HEK293 (cell line): ENCODE measurements around the gene ERMP1.

Source experiments
- CTCF ChIA-PET: fragments of 350-600 bp; formaldehyde crosslinking; extraction: SDS; loops from one replicate; lab custom pipeline; 2021; ENCODE audit warnings: antibody characterized with exemption; lab: Yijun Ruan, JAX
- POLR2A ChIA-PET: fragments of 300-600 bp; formaldehyde crosslinking; extraction: SDS; loops from one replicate; lab custom pipeline; 2020; ENCODE audit warnings: antibody characterized with exemption, inconsistent platforms; lab: Yijun Ruan, JAX
- H3K27ac ChIP-seq: fragments of 200-500 bp; sonication (Bioruptor generic); 2 replicates; pipeline ENCODE4 v1.5.1; 2014; ENCODE audit warnings: low read depth, low read length, control low read depth, inconsistent platforms; ENCODE audit errors: extremely low read depth
- H3K36me3 ChIP-seq, 2 experiments: fragments of 200-500 bp in 1 of 2; sonication (Bioruptor generic) in 1 of 2; 1 replicate in 1 of 2; 2 replicates in 1 of 2; pipeline ENCODE4 v1.5.1; 2014 to 2017; ENCODE audit warnings: inconsistent platforms in 2 of 2, low read length in 2 of 2; ENCODE audit not compliant: control insufficient read depth in 2 of 2, insufficient read depth in 1 of 2
- H3K4me1 ChIP-seq: fragments of 200-500 bp; sonication (Bioruptor generic); 2 replicates; pipeline ENCODE4 v1.5.1; 2014; ENCODE audit warnings: mild to moderate bottlenecking, low read length, inconsistent platforms; ENCODE audit not compliant: control insufficient read depth, insufficient read depth
- H3K4me3 ChIP-seq: 2 replicates; pipeline ENCODE4 v1.5.1; 2011; ENCODE audit warnings: low read depth, mild to moderate bottlenecking, control low read depth, low read length, moderate library complexity
- H3K9me3 ChIP-seq: fragments of 200-500 bp; sonication (Bioruptor generic); 2 replicates; pipeline ENCODE4 v1.5.1; 2014; ENCODE audit warnings: low read depth, low read length, inconsistent platforms; ENCODE audit not compliant: control insufficient read depth, insufficient read depth
- BCL11A ChIP-seq: fragments of 450-650 bp; formaldehyde crosslinking; IDR thresholded peaks from 2 replicates; pipeline ENCODE4 v1.5.1; 2016; ENCODE audit warnings: low read depth, missing biosample characterization, missing genetic modification characterization
- BCL11B ChIP-seq: fragments of 450-650 bp; formaldehyde crosslinking; IDR thresholded peaks from 2 replicates; pipeline ENCODE4 v1.5.1; 2016; ENCODE audit warnings: low read depth, missing biosample characterization, missing genetic modification characterization
- GLIS1 ChIP-seq: fragments of 450-650 bp; formaldehyde crosslinking; IDR thresholded peaks from 2 replicates; pipeline ENCODE4 v1.5.1; 2016; ENCODE audit warnings: missing biosample characterization, missing genetic modification characterization
- KLF17 ChIP-seq: fragments of 450-650 bp; formaldehyde crosslinking; IDR thresholded peaks from 2 replicates; pipeline ENCODE4 v1.5.1; 2016; ENCODE audit warnings: missing biosample characterization, missing genetic modification characterization
- TSHZ1 ChIP-seq: fragments of 450-650 bp; formaldehyde crosslinking; IDR thresholded peaks from 2 replicates; pipeline ENCODE4 v1.5.1; 2016; ENCODE audit warnings: missing biosample characterization, missing genetic modification characterization, borderline replicate concordance
- ZFP37 ChIP-seq: fragments of 450-650 bp; formaldehyde crosslinking; IDR thresholded peaks from 2 replicates; pipeline ENCODE4 v1.5.1; 2016; ENCODE audit warnings: missing biosample characterization, missing genetic modification characterization
- ZNF169 ChIP-seq: fragments of 450-650 bp; formaldehyde crosslinking; IDR thresholded peaks from 2 replicates; pipeline ENCODE4 v1.5.1; 2016; ENCODE audit warnings: missing biosample characterization, missing genetic modification characterization
- ZNF174 ChIP-seq: fragments of 450-650 bp; formaldehyde crosslinking; IDR thresholded peaks from 2 replicates; pipeline ENCODE4 v1.5.0; 2017; ENCODE audit warnings: missing biosample characterization, mild to moderate bottlenecking, missing genetic modification characterization
- ZNF26 ChIP-seq: fragments of 450-650 bp; formaldehyde crosslinking; IDR thresholded peaks from 2 replicates; pipeline ENCODE4 v1.5.1; 2016; ENCODE audit warnings: missing biosample characterization, missing genetic modification characterization
- ZNF362 ChIP-seq: fragments of 450-650 bp; formaldehyde crosslinking; IDR thresholded peaks from 2 replicates; pipeline ENCODE4 v1.5.1; 2016; ENCODE audit warnings: missing biosample characterization, missing genetic modification characterization
- ZNF501 ChIP-seq: fragments of 450-650 bp; formaldehyde crosslinking; IDR thresholded peaks from 2 replicates; pipeline ENCODE4 v1.5.1; 2016; ENCODE audit warnings: missing biosample characterization, missing genetic modification characterization
- ZNF558 ChIP-seq: fragments of 450-650 bp; formaldehyde crosslinking; IDR thresholded peaks from 2 replicates; pipeline ENCODE4 v1.5.1; 2016; ENCODE audit warnings: missing biosample characterization, missing genetic modification characterization
- ZNF560 ChIP-seq: fragments of 450-650 bp; formaldehyde crosslinking; IDR thresholded peaks from 2 replicates; pipeline ENCODE4 v1.5.1; 2017; ENCODE audit warnings: missing biosample characterization, missing genetic modification characterization, borderline replicate concordance
- ZNF670 ChIP-seq: fragments of 450-650 bp; formaldehyde crosslinking; IDR thresholded peaks from 2 replicates; pipeline ENCODE4 v1.5.1; 2016; ENCODE audit warnings: missing biosample characterization, missing genetic modification characterization, low read depth
- TF ChIP-seq, protein P1 (sequence below): fragments of 450-650 bp; formaldehyde crosslinking; IDR thresholded peaks from 2 replicates; pipeline ENCODE4; 2016; ENCODE audit warnings: missing biosample characterization, missing genetic modification characterization
- TF ChIP-seq, protein P2 (sequence below): fragments of 450-650 bp; formaldehyde crosslinking; conservative IDR thresholded peaks from 2 replicates; pipeline ENCODE4 v1.5.1; 2016; ENCODE audit warnings: low read depth, missing biosample characterization, missing genetic modification characterization
- TF ChIP-seq, protein P3 (sequence below): sonication (generic); formaldehyde crosslinking; IDR thresholded peaks from 2 replicates; pipeline ENCODE4 v1.8.1; 2022; ENCODE audit warnings: mild to moderate bottlenecking, moderate library complexity, missing genetic modification reagents

Gene ERMP1

GRCh38 chr9:5749306-5749705 is 83.6 kb downstream of the ERMP1 start (continued):
- TF ChIP-seq, protein P1, sequence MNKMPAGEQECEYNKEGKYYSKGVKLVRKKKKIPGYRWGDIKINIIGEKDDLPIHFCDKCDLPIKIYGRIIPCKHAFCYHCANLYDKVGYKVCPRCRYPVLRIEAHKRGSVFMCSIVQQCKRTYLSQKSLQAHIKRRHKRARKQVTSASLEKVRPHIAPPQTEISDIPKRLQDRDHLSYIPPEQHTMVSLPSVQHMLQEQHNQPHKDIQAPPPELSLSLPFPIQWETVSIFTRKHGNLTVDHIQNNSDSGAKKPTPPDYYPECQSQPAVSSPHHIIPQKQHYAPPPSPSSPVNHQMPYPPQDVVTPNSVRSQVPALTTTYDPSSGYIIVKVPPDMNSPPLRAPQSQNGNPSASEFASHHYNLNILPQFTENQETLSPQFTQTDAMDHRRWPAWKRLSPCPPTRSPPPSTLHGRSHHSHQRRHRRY (tag by site-specific recombination) = no peak
- TF ChIP-seq KLF17 (tag by site-specific recombination) = no peak
- TF ChIP-seq, protein P2, sequence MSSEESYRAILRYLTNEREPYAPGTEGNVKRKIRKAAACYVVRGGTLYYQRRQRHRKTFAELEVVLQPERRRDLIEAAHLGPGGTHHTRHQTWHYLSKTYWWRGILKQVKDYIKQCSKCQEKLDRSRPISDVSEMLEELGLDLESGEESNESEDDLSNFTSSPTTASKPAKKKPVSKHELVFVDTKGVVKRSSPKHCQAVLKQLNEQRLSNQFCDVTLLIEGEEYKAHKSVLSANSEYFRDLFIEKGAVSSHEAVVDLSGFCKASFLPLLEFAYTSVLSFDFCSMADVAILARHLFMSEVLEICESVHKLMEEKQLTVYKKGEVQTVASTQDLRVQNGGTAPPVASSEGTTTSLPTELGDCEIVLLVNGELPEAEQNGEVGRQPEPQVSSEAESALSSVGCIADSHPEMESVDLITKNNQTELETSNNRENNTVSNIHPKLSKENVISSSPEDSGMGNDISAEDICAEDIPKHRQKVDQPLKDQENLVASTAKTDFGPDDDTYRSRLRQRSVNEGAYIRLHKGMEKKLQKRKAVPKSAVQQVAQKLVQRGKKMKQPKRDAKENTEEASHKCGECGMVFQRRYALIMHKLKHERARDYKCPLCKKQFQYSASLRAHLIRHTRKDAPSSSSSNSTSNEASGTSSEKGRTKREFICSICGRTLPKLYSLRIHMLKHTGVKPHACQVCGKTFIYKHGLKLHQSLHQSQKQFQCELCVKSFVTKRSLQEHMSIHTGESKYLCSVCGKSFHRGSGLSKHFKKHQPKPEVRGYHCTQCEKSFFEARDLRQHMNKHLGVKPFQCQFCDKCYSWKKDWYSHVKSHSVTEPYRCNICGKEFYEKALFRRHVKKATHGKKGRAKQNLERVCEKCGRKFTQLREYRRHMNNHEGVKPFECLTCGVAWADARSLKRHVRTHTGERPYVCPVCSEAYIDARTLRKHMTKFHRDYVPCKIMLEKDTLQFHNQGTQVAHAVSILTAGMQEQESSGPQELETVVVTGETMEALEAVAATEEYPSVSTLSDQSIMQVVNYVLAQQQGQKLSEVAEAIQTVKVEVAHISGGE (tag by site-specific recombination) = no peak
- no peak for TF ChIP-seq ZNF560 (tag by site-specific recombination)

- POLR2A ChIA-PET = no interaction called here
- TF ChIP-seq, protein P2 (tag by site-specific recombination) = no peak
- TF ChIP-seq, protein P1 (tag by site-specific recombination) = no peak
- TF ChIP-seq ZNF169 (tag by site-specific recombination) (no peak), ZNF174 (tag by site-specific recombination) (no peak), ZFP37 (no peak), BCL11A (tag by site-specific recombination) (no peak), BCL11B (no peak), ZNF501 (tag by site-specific recombination) (no peak), ZNF26 (tag by site-specific recombination) (no peak), TSHZ1 (tag by site-specific recombination) (no peak), ZNF670 (tag by site-specific recombination) (no peak), ZNF558 (tag by site-specific recombination) (no peak), GLIS1 (tag by site-specific recombination) (no peak), ZNF362 (tag by site-specific recombination) (no peak)
- TF ChIP-seq, protein P3, sequence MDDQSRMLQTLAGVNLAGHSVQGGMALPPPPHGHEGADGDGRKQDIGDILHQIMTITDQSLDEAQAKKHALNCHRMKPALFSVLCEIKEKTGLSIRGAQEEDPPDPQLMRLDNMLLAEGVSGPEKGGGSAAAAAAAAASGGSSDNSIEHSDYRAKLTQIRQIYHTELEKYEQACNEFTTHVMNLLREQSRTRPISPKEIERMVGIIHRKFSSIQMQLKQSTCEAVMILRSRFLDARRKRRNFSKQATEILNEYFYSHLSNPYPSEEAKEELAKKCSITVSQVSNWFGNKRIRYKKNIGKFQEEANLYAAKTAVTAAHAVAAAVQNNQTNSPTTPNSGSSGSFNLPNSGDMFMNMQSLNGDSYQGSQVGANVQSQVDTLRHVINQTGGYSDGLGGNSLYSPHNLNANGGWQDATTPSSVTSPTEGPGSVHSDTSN (CRISPR knock-in tag) = no peak
- Histone ChIP-seq H3K36me3 (peaks cover 7 to 47% of the 10 kb centered on the region in 2 experiments), H3K4me1 (no peaks in the 10 kb centered on the region), H3K4me3 (no peak overlapping the region), H3K9me3 (no peaks in the 10 kb centered on the region), H3K27ac (no peak overlapping the region)
- CTCF ChIA-PET = interaction anchor here (0.6 kb wide), 1 partner anchor 48 kb away, joined by 3 read pairs; no protein-coding TSS in a partner anchor
These were observed 84.5 kb downstream of the ERMP1 start for GRCh38 chr9:5748438-5748837.
